GM18505 (cell line): ENCODE data around the gene OLR1.

Experiments
- ATAC-seq: cut with Tn5 transposase; IDR thresholded peaks from one replicate; pipeline ENCODE4 v1.9.1; 2021; ENCODE audit not compliant: unreplicated experiment
- POLR2A ChIP-seq: IDR thresholded peaks from 4 replicates; pipeline ENCODE4 v1.6.1; 2011; ENCODE audit warnings: borderline replicate concordance; ENCODE audit not compliant: insufficient read depth, insufficient read length; ENCODE audit errors: extremely low read depth

The OLR1 gene

DNA sequence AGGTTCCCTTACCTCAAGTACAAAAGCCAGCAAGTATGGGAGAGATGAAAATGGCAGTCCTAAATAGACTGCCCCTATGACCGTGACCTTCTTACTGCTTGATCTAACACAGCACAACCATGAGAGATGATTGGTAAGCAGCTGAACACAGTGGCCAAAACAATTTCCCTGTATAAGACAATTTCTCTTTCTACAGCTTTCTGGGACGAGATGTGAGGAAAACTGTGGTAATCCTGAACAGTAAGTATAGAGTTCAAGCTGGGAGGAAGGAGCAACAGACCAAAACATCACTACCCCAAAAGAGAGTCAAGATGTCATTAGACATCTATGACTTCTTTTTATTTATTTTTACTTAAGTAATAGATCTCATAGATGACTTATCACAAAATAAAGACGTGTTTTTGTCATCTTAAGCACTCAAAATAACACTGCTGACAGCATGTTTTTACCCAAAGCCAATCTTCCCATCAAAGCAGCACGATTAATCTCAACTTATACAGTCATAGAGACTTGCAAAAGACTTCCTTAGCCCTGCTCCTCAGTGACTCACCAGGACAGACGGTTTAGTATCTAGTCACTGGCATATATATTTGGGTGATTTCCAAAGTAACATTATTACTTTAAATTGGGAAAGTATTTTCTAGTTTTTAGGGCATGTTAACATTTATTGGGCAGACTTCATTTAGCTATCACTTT is 10.6 kb upstream of the OLR1 start:
- no peak for TF ChIP-seq POLR2A
- no peak for ATAC-seq

DNA sequence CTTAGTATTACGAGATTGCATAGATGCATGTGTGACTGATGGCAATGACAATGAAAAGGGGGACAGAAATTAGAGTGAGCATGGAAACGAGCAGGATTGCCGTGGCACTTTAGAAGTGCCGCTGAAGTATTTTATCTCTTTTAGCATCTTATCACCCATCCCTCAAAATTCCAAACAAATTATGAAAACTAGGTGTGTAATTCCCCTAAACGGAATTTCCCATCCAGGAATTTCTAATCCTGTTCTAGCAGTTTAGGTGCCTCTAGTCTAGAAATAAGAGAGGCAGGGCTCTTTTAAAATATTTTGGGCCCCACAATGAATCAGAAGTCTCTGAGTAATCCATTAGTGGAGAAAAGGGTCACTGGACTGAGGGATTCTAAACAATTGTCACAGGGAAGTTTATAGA is 7.8 kb upstream of the OLR1 start:
- no peak for TF ChIP-seq POLR2A
- ATAC-seq: no peak

GRCh38 chr12:10178821-10179220 is 6.9 kb upstream of the OLR1 start, which contains the start of gene TMEM52B:
Gene TMEM52B (plus strand): TSS chr12:10179032. CDS start chr12:10179575, 543 bp downstream.
- TF ChIP-seq POLR2A: no peak
- no peak for ATAC-seq

GRCh38 chr12:10175846-10176636 is 4.1 kb upstream of the OLR1 start:
- no peak for TF ChIP-seq POLR2A
- ATAC-seq: no peak

DNA sequence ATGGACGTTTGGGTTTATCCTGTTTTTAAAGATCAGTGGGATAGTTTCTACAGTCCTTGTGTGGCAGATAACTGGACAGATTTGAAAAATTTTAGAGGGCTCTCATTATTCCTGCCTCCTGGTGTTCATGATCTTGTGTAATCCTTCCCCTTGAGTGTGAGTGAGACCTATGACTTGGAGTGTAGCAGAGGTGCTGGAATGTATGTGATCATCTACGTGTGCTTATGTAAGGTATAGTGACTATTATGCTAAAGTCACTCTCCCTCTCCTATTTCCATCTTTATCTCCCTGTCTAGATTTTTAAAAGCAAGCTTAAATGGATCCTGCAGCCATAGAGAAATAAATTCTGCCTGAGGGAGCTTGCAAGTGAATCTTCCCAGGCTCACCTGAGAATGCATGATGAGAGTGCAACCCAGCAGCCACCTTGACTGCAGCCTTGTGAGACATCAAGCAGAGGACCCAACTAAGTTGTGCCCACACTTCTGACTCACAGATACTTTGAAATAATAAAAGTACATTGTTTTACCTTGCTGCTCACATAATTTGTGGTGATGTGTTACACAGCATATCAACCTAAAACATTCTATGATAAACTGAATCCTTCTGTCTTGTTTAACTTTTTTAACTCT is 3.2 kb upstream of the OLR1 start:
- ATAC-seq: no peak
- no peak for TF ChIP-seq POLR2A

DNA sequence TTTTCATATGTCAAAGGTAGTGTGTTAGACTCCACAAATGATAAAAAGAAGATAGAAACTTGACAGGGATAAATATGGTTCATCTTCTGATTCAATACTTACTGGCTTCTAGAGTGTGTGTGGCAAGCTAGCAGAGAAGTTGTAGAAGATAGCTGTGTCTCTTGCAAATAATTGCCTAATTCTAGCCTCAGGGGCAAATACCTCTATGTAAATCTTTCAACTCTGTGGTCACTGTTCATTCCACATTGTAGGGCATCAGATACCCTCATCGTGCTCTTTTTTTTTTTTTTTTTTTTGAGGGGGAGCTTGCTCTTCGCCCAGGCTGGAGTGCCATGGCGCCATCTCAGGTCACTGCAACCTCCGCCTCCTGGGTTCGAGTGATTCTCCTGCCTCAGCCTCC is 1.7 kb downstream of the OLR1 start:
- no peak for ATAC-seq
- TF ChIP-seq POLR2A: no peak

DNA sequence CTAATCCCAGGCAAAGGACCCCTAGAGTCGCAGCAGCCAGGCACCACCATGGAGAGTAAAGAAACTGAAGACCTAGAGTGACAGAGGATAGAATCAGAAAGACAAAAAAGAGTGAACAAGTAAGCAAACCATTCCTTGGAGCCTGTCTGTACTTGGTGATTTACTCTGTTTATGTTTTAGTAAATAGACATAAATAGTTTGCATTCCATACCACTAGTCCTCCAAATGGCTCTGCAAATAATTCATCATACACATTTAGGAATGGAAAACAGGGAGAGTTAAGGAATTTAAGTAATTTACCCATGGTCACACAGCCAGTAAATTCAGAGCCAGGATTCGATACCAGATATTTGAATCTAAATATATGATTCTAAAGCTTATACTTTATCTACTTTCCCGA is 2.8 kb downstream of the OLR1 start:
- TF ChIP-seq POLR2A: no peak
- ATAC-seq: no peak

GRCh38 chr12:10167599-10167998 is 4.3 kb downstream of the OLR1 start:
- no peak for ATAC-seq

GRCh38 chr12:10165421-10165820 is 6.5 kb downstream of the OLR1 start:
- ATAC-seq: no peak
- TF ChIP-seq POLR2A: no peak

More at GRCh38 chr12:10167599-10167998, 4.3 kb downstream of the OLR1 start:
- no peak for TF ChIP-seq POLR2A

- no peak for TF ChIP-seq POLR2A
- ATAC-seq: no peak
These were observed 8.8 kb downstream of the OLR1 start for GRCh38 chr12:10163084-10163483.

GRCh38 chr12:10160617-10161385 is 11.1 kb downstream of the OLR1 start:
- TF ChIP-seq POLR2A: no peak
- no peak for ATAC-seq

- ATAC-seq: no peak
- no peak for TF ChIP-seq POLR2A
These were observed 12.7 kb downstream of the OLR1 start for GRCh38 chr12:10159280-10159679.

GRCh38 chr12:10158406-10158805 is 13.5 kb downstream of the OLR1 start:
- ATAC-seq: no peak
- no peak for TF ChIP-seq POLR2A
